ENCODE results near the gene EFCAB6.

- TF ChIP-seq CTCF (conservative IDR thresholded peaks at IDR 0.05) (no peak), EZH2 (IDR thresholded peaks at IDR 0.05; ENCODE audit: low read depth) (no peak)
Observed at GRCh38 chr22:43541022-43541421, 271.1 kb downstream of the EFCAB6 start.

Measured in PC-9 (cell line).